ENCODE measurements around the gene MEN1. TPM values are rescaled to one million over a fixed set of nuclear protein-coding genes. Genes with fewer than 3 reads are reported as not detected.

The MEN1 gene
- total RNA-seq, 1 donor from 2014 or later: 4.3 TPM

DNA sequence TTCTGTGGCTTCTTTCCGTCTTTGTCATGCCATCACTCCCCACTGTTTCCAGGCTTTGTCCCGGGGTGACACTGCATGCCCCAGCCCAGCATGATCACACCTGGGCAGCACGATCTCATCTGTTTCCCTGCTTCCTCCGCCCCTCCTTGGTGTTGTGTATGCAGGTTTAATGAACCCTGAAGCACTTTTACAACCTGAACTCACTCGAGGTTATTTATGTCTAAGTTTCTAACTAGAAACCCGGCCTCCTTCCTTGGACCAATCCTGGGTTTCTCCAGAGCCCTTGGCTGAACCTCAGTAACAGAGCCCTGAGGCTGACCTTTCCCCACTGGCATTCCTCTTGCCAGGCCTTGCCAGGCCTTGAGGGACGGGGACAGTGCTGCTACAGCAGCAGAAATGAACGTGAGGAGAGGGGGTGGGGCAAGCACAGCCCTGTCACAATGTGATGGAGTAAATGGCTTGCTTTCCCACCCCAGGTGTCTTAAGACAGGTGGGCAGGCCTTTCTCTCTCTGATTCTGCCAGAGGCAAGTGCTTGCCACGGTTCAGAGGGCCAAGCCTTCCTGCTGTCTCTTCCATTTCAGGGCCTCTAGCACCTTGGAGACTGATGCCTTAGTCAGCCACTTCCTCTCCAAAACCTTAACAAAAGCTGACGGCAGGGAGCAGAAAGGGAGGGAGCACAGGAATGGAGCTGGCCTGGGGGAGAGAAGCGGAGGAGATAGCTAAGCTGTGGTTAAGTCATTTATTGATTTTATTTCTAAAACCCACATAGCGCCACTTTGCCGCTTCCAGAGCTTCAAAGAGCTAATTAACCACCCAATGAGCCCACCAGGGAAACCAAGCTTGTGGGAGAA, 47.5 kb downstream of the MEN1 start:
- no peak for DNase-seq (ENCODE audit: low spot score)

DNA sequence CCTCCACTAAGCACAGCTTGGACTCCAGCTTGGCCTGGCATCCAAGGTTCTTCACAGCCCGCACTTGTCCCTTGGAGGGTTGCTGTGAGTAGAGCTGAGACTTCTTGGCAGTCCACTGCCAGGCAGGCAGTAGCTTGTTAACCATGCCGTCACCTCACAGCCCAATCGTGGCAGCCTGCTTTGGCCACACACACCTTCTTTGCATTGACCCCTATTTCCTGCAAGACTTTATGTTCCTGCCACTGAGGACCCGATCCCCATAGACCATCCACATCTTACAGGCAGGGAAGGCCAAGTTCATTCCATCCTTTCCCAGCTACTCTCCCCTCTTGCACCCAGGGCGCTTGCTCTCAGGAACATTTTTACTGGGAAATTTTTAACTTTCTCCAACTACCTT, 48.1 kb downstream of the MEN1 start:
- DNase-seq (ENCODE audit: low spot score): no peak

GRCh38 chr11:64760759-64761420, 49.5 kb downstream of the MEN1 start:
- no peak for DNase-seq (ENCODE audit: low spot score)

- peak; percentile 94 for DNase-seq (ENCODE audit: low spot score)
Observed at GRCh38 chr11:64759722-64760719, 50.3 kb downstream of the MEN1 start, which contains the start of gene PYGM. TSS of gene PYGM (minus strand) at chr11:64759974. CDS start at chr11:64759898, 76 bp downstream.

DNA sequence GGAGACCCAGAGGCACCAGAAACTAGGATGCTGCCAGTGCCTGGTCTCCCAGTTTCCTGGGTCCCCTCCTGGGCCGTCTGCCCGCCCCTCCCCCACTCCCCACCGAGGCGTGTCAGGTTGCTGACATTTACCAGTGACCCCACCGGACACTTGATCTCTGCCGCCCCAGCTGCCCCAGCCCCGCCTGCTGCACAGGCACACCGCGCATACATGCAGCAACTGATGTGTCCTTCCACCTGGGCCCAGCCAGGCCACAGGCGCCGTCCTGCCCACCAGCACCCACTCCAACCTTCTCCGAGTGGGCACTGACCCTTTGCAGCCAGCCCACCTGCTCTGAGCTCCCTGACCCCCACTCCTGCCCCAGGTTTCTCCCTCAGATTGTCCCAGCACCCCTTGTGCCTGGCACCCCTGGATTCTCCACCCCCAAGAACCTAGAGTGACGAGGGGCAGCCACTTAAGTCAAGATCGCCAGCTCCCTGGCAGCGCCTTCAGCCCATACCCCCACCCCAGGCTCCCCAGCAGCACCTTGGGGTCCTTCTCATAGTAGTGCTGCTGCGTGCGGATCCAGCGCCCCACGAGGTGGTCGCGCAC, 51.1 kb downstream of the MEN1 start:
- no peak for DNase-seq (ENCODE audit: low spot score)

GRCh38 chr11:64758330-64759079, 51.8 kb downstream of the MEN1 start:
- no peak for DNase-seq (ENCODE audit: low spot score)

DNA sequence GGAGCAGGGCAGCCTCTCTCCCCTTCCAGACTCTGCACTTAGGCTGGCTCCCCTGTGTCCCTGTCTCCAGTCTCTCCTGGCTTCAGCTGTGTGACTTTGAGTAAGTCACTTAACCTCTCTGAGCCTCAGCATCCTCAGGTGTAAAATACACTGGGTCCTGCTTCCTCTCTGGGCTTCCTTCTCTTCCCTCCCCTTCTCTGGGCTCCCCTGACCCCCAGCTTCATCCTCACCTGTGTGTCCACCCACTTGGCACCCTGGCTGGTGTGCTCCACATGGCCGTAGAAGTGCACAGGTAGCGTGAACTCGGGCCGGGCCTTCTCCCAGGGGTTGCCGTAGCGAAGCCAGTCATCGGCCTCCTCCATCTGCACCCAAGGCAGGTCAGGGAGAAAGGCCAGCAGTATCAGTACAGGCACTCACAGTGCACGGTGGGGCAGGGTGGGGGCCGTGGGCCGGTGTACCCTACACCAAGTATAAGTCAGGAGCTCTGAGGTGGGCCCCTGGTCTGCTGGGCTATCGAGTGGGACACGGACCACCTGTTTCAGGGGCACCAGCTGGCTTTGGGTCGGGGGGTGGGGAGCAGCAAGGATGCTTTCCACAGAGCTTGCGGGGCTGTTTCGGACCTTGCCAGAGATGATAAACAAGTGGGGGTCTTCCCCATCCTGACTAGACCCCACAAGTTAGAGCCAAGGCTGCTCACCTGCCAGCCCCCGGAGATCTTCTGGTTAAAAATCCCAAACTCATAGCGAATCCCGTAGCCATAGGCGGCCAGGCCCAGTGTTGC, 52.6 kb downstream of the MEN1 start:
- no peak for DNase-seq (ENCODE audit: low spot score)

DNA sequence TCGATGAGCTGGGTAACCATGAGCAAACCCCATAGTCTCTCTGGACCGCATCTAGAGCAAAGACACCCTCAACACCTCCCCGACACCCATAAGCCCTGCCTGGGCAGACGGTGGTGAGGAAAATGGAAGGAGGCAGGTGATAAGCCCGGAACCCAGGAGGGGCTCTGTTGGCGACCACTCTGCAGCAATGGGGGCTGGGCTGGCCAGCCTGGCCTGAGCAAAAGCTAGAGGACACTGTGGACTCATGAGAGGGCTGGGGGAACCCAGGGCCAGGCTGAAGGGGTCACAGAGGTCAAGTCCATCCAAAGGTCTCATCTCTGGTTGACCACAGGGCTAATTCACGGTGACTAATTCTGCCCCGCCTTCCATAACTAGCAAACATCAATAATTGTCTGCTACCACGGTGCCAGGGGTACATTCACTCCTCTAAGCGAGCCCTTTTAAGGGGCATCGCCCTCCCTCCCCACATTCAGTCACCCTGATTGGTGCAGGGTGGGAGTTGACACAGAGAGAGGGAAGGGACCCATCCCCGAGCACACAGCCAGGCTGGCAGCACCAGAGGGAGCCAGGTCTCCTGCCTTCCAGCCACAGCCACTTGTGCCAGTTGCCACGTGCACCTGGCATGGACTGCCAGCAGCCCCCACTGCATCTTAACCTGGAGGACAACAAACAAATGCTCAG, 54.5 kb downstream of the MEN1 start:
- DNase-seq (ENCODE audit: low spot score): no peak

- DNase-seq (ENCODE audit: low spot score): no peak
Observed at GRCh38 chr11:64754919-64755662, 55.3 kb downstream of the MEN1 start.

DNA sequence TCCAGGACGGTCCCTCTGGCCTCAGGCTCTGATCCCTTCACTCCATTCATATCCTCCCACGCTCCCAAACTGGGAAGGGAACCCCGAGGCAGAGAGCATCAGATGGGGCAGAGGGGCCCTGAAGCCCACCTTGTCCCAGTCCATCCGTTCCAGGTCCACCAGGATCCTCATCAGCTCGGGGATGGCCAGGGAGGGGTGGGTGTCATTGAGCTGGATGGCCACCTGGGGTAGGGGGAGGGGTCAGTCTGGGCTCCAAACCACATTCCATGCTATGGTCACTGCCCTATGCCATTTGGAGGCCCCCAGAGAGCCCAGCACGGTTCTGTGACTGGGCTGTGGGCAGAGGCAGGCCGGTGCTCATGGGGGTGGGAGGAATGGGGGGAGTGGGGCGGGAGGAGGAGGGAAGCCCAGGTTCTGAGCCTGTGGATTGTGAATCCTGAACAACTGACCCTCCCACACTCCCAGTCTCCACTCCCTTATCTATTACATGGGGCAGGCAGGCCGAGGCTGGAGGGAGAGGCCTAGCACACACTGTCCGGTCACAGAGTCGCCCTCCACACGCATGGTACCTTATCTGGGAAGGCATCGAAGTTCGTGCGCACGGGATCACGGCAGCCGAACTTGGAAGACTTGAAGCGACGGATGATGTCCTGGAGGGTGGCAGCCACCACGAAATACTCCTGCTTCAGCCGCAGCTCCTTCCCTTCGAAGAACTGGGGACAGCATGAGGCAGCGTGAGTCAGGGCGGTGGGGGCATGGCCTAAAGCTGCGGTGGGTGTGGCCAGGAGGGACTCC, 56.0 kb downstream of the MEN1 start:
- DNase-seq (ENCODE audit: low spot score): no peak

Other genes with a start within 250 kb of the MEN1 start
- gene SLC22A12, start 219.3 kb downstream of the MEN1 start, total RNA-seq (ENCODE audit: insufficient read depth, low replicate concordance): 2.4 TPM
- 43.6 TPM for gene NRXN2, start 87.4 kb downstream of the MEN1 start, total RNA-seq (ENCODE audit: insufficient read depth, low replicate concordance)
- gene RASGRP2, start 66.4 kb downstream of the MEN1 start, total RNA-seq (ENCODE audit: insufficient read depth, low replicate concordance): 15.9 TPM
- gene PYGM, start 50.6 kb downstream of the MEN1 start, total RNA-seq (ENCODE audit: insufficient read depth, low replicate concordance): 14.7 TPM
- 120 TPM for gene SF1, start 32.0 kb downstream of the MEN1 start, total RNA-seq (ENCODE audit: insufficient read depth, low replicate concordance)
- 2.6 TPM for gene MAP4K2, start 7.3 kb downstream of the MEN1 start, total RNA-seq (ENCODE audit: insufficient read depth, low replicate concordance)
- 0.96 TPM for gene CDC42BPG, start 34.1 kb upstream of the MEN1 start, total RNA-seq (ENCODE audit: insufficient read depth, low replicate concordance)
- 56.8 TPM for gene EHD1, start 68.1 kb upstream of the MEN1 start, total RNA-seq (ENCODE audit: insufficient read depth, low replicate concordance)
- 5.3 TPM for gene ATG2A, start 106.7 kb upstream of the MEN1 start, total RNA-seq (ENCODE audit: insufficient read depth, low replicate concordance)
- 3.6 TPM for gene PPP2R5B, start 114.1 kb upstream of the MEN1 start, total RNA-seq (ENCODE audit: insufficient read depth, low replicate concordance)
- gene GPHA2, start 125.3 kb upstream of the MEN1 start, total RNA-seq (ENCODE audit: insufficient read depth, low replicate concordance): not detected
- not detected for gene MAJIN, start 161.6 kb upstream of the MEN1 start, total RNA-seq (ENCODE audit: insufficient read depth, low replicate concordance)
- not detected for gene BATF2, start 186.4 kb upstream of the MEN1 start, total RNA-seq (ENCODE audit: insufficient read depth, low replicate concordance)
- gene ARL2, start 203.6 kb upstream of the MEN1 start, total RNA-seq (ENCODE audit: insufficient read depth, low replicate concordance): 60.2 TPM
- gene SNX15, start 216.9 kb upstream of the MEN1 start, total RNA-seq (ENCODE audit: insufficient read depth, low replicate concordance): 19.0 TPM
- 11.8 TPM for gene SAC3D1, start 230.7 kb upstream of the MEN1 start, total RNA-seq (ENCODE audit: insufficient read depth, low replicate concordance)
- gene NAALADL1, start 248.0 kb upstream of the MEN1 start, total RNA-seq (ENCODE audit: insufficient read depth, low replicate concordance): 4.1 TPM